Astrocyte (in vitro differentiated cells and primary cell): ENCODE results near the gene ERC1. TPM values are rescaled to one million over a fixed set of nuclear protein-coding genes. Genes with fewer than 3 reads are reported as not detected.

Experiments
- DNase-seq: peaks from one replicate; pipeline ENCODE4 v3.0.0-alpha.2; 2010; ENCODE audit warnings: low read depth
- FAIRE-seq: peaks from 2 replicates; lab custom pipeline; 2011; peaks lifted over from hg19 to GRCh38; lab: Jason Lieb, UNC
- H2AFZ ChIP-seq: 2 replicates; pipeline ENCODE4 v1.6.0; 2012; ENCODE audit warnings: low read depth, low read length, inconsistent platforms
- H3K27ac ChIP-seq: 2 replicates; pipeline ENCODE4 v1.5.1; 2011; ENCODE audit warnings: low read depth, low read length, inconsistent platforms
- H3K27me3 ChIP-seq: 2 replicates; pipeline ENCODE4 v1.6.0; 2011; ENCODE audit warnings: low read length, inconsistent platforms; ENCODE audit not compliant: insufficient read depth
- H3K36me3 ChIP-seq: 2 replicates; pipeline ENCODE4 v1.5.1; 2011; ENCODE audit warnings: low read length, inconsistent platforms; ENCODE audit not compliant: insufficient read depth
- H3K4me1 ChIP-seq: 2 replicates; pipeline ENCODE4 v1.5.1; 2011; ENCODE audit warnings: low read length, inconsistent platforms; ENCODE audit not compliant: insufficient read depth
- H3K4me2 ChIP-seq: 2 replicates; pipeline ENCODE4 v1.6.0; 2012; ENCODE audit warnings: low read length, inconsistent platforms
- H3K4me3 ChIP-seq: 2 replicates; pipeline ENCODE4 v1.5.1; 2011; ENCODE audit warnings: low read depth, mild to moderate bottlenecking, low read length, inconsistent platforms; ENCODE audit not compliant: insufficient read depth
- H3K79me2 ChIP-seq: 2 replicates; pipeline ENCODE4 v1.6.0; 2012; ENCODE audit warnings: mild to moderate bottlenecking, low read length, inconsistent platforms; ENCODE audit not compliant: insufficient read depth
- H3K9ac ChIP-seq: 2 replicates; pipeline ENCODE4 v1.6.0; 2012; ENCODE audit warnings: mild to moderate bottlenecking, low read length, inconsistent platforms
- H3K9me3 ChIP-seq: 2 replicates; pipeline ENCODE4 v1.5.1; 2012; ENCODE audit warnings: low read depth, mild to moderate bottlenecking, low read length, inconsistent platforms; ENCODE audit not compliant: insufficient read depth
- H4K20me1 ChIP-seq: 2 replicates; pipeline ENCODE4 v1.6.0; 2012; ENCODE audit warnings: low read length, inconsistent platforms; ENCODE audit not compliant: insufficient read depth
- H3K27ac Mint-ChIP-seq: one replicate; pipeline ENCODE4 v1.8.0; 2021; ENCODE audit warnings: mild to moderate bottlenecking, mixed read lengths; ENCODE audit not compliant: unreplicated experiment
- H3K27me3 Mint-ChIP-seq: one replicate; pipeline ENCODE4 v1.8.0; 2021; ENCODE audit warnings: low read depth, mixed read lengths; ENCODE audit not compliant: unreplicated experiment
- H3K36me3 Mint-ChIP-seq: one replicate; pipeline ENCODE4 v1.8.0; 2021; ENCODE audit warnings: low read depth, mixed read lengths; ENCODE audit not compliant: unreplicated experiment
- H3K4me1 Mint-ChIP-seq: one replicate; pipeline ENCODE4 v1.8.0; 2021; ENCODE audit warnings: low read depth, mixed read lengths; ENCODE audit not compliant: unreplicated experiment
- H3K4me3 Mint-ChIP-seq: one replicate; pipeline ENCODE4 v1.8.0; 2021; ENCODE audit warnings: mild to moderate bottlenecking, moderate library complexity, mixed read lengths; ENCODE audit not compliant: unreplicated experiment
- H3K9me3 Mint-ChIP-seq: one replicate; pipeline ENCODE4 v1.8.0; 2021; ENCODE audit warnings: mild to moderate bottlenecking, mixed read lengths; ENCODE audit not compliant: unreplicated experiment
- EZH2 ChIP-seq: IDR thresholded peaks from 2 replicates; pipeline ENCODE4 v1.6.1; 2012; ENCODE audit warnings: mild to moderate bottlenecking, low read length, inconsistent platforms; ENCODE audit not compliant: insufficient read depth
- total RNA-seq: library from RNA; stranded (reverse); gene quantifications from 2 replicates; pipeline ENCODE4 v1.2.1, GENCODE V29; 2021
- TF ChIP-seq, protein P1 (sequence below): IDR thresholded peaks from 2 replicates; pipeline ENCODE4 v1.5.1; 2011; ENCODE audit warnings: low read depth, mild to moderate bottlenecking, inconsistent platforms, low read length, moderate library complexity; ENCODE audit not compliant: insufficient read depth

Gene ERC1
- total RNA-seq, 1 donor from 2014 or later, result 67.1 TPM

GRCh38 chr12:1536817-1537216 is 545.8 kb downstream of the ERC1 start:
- H3K27ac Mint-ChIP-seq, result no peak overlapping the region
- H3K4me3 ChIP-seq, result no peak overlapping the region
- peaks cover 34% of the 10 kb centered on the region for H3K4me1 ChIP-seq
- H3K27ac ChIP-seq, result no peak overlapping the region
- peaks cover 10% of the 10 kb centered on the region for H3K27me3 ChIP-seq
- peaks cover 51% of the 10 kb centered on the region for H3K4me1 Mint-ChIP-seq
- H3K9me3 Mint-ChIP-seq, result no peaks in the 10 kb centered on the region
- no peak overlapping the region for H3K9ac ChIP-seq
- H3K4me3 Mint-ChIP-seq, result no peak overlapping the region
- peaks cover 98% of the 10 kb centered on the region for H3K79me2 ChIP-seq
- H3K4me2 ChIP-seq, result no peak overlapping the region
- H3K9me3 ChIP-seq, result no peaks in the 10 kb centered on the region
- no peak for FAIRE-seq
- no peak for DNase-seq
- H4K20me1 ChIP-seq, result peaks cover 96% of the 10 kb centered on the region
- H2AFZ ChIP-seq, result no peak overlapping the region
- peaks cover 30% of the 10 kb centered on the region for H3K36me3 Mint-ChIP-seq
- no peaks in the 10 kb centered on the region for H3K27me3 Mint-ChIP-seq
- TF ChIP-seq EZH2, result no peak
- TF ChIP-seq, protein P1, sequence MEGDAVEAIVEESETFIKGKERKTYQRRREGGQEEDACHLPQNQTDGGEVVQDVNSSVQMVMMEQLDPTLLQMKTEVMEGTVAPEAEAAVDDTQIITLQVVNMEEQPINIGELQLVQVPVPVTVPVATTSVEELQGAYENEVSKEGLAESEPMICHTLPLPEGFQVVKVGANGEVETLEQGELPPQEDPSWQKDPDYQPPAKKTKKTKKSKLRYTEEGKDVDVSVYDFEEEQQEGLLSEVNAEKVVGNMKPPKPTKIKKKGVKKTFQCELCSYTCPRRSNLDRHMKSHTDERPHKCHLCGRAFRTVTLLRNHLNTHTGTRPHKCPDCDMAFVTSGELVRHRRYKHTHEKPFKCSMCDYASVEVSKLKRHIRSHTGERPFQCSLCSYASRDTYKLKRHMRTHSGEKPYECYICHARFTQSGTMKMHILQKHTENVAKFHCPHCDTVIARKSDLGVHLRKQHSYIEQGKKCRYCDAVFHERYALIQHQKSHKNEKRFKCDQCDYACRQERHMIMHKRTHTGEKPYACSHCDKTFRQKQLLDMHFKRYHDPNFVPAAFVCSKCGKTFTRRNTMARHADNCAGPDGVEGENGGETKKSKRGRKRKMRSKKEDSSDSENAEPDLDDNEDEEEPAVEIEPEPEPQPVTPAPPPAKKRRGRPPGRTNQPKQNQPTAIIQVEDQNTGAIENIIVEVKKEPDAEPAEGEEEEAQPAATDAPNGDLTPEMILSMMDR, result no peak
- H3K36me3 ChIP-seq, result no peaks in the 10 kb centered on the region

GRCh38 chr12:1539135-1539534 is 548.1 kb downstream of the ERC1 start:
- peaks cover 92% of the 10 kb centered on the region for H3K79me2 ChIP-seq
- H3K9ac ChIP-seq, result no peak overlapping the region
- no peak overlapping the region for H2AFZ ChIP-seq
- Mint-ChIP-seq H3K27ac (no peak overlapping the region), H3K9me3 (no peaks in the 10 kb centered on the region), H3K4me3 (no peak overlapping the region), H3K36me3 (peaks cover 26% of the 10 kb centered on the region), H3K4me1 (peaks cover 33% of the 10 kb centered on the region), H3K27me3 (no peaks in the 10 kb centered on the region)
- H3K9me3 ChIP-seq, result no peaks in the 10 kb centered on the region
- FAIRE-seq (no peak), DNase-seq (no peak)
- TF ChIP-seq, protein P1, result no peak
- TF ChIP-seq EZH2, result no peak
- H3K27ac ChIP-seq, result no peak overlapping the region
- H3K4me1 ChIP-seq, result peaks cover 12% of the 10 kb centered on the region
- H3K27me3 ChIP-seq, result peaks cover 10% of the 10 kb centered on the region
- peaks cover 90% of the 10 kb centered on the region for H4K20me1 ChIP-seq
- H3K36me3 ChIP-seq, result no peaks in the 10 kb centered on the region
- no peak overlapping the region for H3K4me2 ChIP-seq
- H3K4me3 ChIP-seq, result no peak overlapping the region

GRCh38 chr12:1540690-1541089 is 549.7 kb downstream of the ERC1 start:
- no peaks in the 10 kb centered on the region for H3K36me3 ChIP-seq
- no peak for FAIRE-seq
- no peak overlapping the region for H3K27ac ChIP-seq
- H3K79me2 ChIP-seq, result peaks cover 89% of the 10 kb centered on the region
- H3K4me3 ChIP-seq, result no peak overlapping the region
- no peak overlapping the region for H3K4me3 Mint-ChIP-seq
- H3K4me2 ChIP-seq, result peak overlapping the region; percentile 9
- H3K27ac Mint-ChIP-seq, result no peak overlapping the region
- peaks cover 30% of the 10 kb centered on the region for H3K36me3 Mint-ChIP-seq
- TF ChIP-seq, protein P1, result no peak
- TF ChIP-seq EZH2, result no peak
- H2AFZ ChIP-seq, result no peak overlapping the region
- H3K4me1 Mint-ChIP-seq, result peaks cover 21% of the 10 kb centered on the region
- peaks cover 75% of the 10 kb centered on the region for H4K20me1 ChIP-seq
- H3K27me3 Mint-ChIP-seq, result no peaks in the 10 kb centered on the region
- peak; percentile 44 for DNase-seq
- H3K4me1 ChIP-seq, result peaks cover 9% of the 10 kb centered on the region
- no peaks in the 10 kb centered on the region for H3K9me3 Mint-ChIP-seq
- no peak overlapping the region for H3K9ac ChIP-seq
- peaks cover 10% of the 10 kb centered on the region for H3K27me3 ChIP-seq
- no peaks in the 10 kb centered on the region for H3K9me3 ChIP-seq
